Mucosa of stomach (tissue), 1 donor: ENCODE data around the gene RBMX.

Experiments
- H3K27me3 ChIP-seq: one replicate; pipeline ENCODE4 v1.7.0; 2013; ENCODE audit warnings: mild to moderate bottlenecking, low read length; ENCODE audit not compliant: control insufficient read depth, insufficient read depth
- H3K36me3 ChIP-seq: one replicate; pipeline ENCODE4 v1.7.0; 2013; ENCODE audit warnings: low read length; ENCODE audit not compliant: control insufficient read depth, insufficient read depth
- H3K4me1 ChIP-seq: one replicate; pipeline ENCODE4 v1.7.0; 2013; ENCODE audit warnings: mild to moderate bottlenecking, low read length; ENCODE audit not compliant: control insufficient read depth, insufficient read depth
- H3K4me3 ChIP-seq: one replicate; pipeline ENCODE4 v1.7.0; 2013; ENCODE audit warnings: low read length
- H3K9ac ChIP-seq: one replicate; pipeline ENCODE4 v1.7.0; 2013; ENCODE audit warnings: mild to moderate bottlenecking, low read length, moderate library complexity
- H3K9me3 ChIP-seq: one replicate; pipeline ENCODE4 v1.7.0; 2013; ENCODE audit warnings: mild to moderate bottlenecking, low read length, moderate library complexity; ENCODE audit not compliant: control insufficient read depth
- donor health status: Pancreatic carcinoma.

RBMX gene

DNA sequence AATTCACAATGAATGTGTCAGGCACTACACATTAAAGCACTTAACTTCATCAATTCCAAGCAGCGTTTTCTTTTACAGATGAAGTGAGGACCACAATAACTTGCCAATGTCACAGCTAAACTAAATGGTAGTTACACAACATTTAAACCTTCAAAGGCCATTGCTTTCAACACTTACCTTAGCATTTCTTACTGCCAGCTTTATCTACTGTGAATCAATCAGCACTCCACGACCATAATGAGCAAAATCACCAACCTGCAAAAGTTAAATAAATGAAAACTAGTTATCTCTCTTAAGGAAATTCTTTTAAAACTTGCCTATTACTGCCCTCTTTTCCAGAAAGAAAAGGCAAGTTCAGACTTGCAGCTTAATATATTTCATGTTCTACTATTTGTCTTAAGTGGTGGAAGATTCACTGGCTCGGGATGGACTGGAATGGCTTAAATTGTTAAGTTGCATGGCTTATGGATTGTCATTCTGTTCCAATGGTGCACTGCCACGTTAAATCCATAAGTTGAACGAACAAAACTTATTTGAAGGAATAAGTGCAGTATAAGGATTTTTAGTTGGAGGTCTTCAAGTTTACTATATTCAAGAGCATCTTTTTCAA, 8.3 kb downstream of the RBMX start:
- H3K9me3 ChIP-seq: no peaks in the 10 kb centered on the region
- H3K4me1 ChIP-seq: no peaks in the 10 kb centered on the region
- H3K9ac ChIP-seq: no peak overlapping the region
- H3K27me3 ChIP-seq: no peaks in the 10 kb centered on the region
- no peaks in the 10 kb centered on the region for H3K36me3 ChIP-seq
- H3K4me3 ChIP-seq: no peak overlapping the region

DNA sequence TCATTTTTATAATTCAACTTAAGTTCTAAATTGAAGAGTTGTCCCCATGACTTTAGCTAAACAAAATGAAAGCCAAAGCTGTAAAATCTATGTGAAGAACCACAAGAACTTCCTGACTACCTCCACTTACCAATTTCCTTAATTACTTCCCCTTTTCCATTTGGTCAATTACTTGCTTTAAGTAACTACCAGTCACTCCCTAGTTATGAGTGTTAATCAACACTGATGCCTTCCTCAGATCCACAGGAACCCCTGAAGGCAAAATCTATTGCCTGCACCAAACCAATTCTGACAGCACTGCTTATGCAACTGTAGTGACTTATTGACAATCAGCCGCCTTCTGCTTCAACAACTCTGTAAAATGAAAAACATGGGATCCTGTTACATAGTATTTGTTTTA, 10.5 kb downstream of the RBMX start:
- H3K9ac ChIP-seq: no peak overlapping the region
- H3K27me3 ChIP-seq: no peaks in the 10 kb centered on the region
- H3K4me3 ChIP-seq: no peak overlapping the region
- no peaks in the 10 kb centered on the region for H3K4me1 ChIP-seq
- no peaks in the 10 kb centered on the region for H3K9me3 ChIP-seq
- H3K36me3 ChIP-seq: no peaks in the 10 kb centered on the region

DNA sequence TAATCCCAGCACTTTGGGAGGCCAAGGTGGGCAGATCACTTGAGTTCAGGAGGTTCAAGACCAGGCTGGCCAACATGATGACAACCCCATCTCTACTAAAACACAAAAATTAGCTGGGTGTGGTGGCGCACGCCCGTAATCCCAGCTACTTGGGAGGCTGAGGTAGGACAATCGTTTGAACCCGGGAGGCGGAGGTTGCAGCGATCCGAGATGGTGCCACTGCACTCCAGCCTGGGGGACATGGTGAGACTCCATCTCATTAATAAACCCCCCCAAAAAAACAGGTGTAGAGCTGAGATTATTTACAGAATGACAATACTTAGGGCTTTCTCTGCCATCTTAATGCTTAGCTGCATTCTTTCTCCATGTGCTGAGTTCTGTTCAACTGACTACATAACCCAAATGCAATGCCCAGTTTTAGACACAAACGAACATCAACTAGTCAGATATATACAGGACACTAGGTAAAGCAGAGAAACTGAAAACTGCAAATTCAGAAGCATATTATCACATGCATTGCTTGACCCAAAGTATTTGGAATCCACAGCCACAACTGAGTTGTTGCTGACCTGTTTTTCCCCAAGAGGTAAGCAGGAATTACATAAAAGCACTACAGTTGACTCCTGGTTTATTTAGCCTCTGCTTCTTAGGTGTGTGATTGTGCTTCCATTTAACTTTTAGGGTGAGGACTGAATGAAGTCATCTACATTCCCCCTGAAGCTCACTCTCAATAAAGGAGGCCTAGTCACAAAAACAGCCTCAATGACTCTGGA, 12.1 kb downstream of the RBMX start:
- no peaks in the 10 kb centered on the region for H3K9me3 ChIP-seq
- H3K36me3 ChIP-seq: no peaks in the 10 kb centered on the region
- no peaks in the 10 kb centered on the region for H3K27me3 ChIP-seq
- H3K9ac ChIP-seq: no peak overlapping the region
- no peak overlapping the region for H3K4me3 ChIP-seq
- H3K4me1 ChIP-seq: no peaks in the 10 kb centered on the region

DNA sequence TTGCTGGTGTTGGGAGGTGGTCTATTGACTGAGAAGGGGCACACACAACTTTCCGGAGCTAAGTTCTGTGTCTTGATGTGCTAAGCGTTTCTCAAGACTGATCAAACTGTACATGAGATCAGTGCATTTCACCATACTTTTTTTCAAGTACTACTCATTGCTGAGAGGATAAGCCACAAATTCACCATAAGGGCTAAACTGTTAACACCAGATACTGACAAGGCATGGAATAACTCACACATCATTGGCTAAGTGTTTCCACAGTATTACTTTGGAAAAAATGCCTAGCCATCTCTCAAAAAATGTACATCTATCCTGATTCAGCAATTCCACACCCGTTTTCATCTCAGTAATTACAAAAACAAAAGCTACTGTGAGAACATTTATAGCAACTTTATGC, 13.0 kb downstream of the RBMX start:
- Histone ChIP-seq H3K27me3 (no peaks in the 10 kb centered on the region), H3K4me3 (no peak overlapping the region), H3K9me3 (no peaks in the 10 kb centered on the region), H3K36me3 (no peaks in the 10 kb centered on the region), H3K4me1 (no peaks in the 10 kb centered on the region), H3K9ac (no peak overlapping the region)

DNA sequence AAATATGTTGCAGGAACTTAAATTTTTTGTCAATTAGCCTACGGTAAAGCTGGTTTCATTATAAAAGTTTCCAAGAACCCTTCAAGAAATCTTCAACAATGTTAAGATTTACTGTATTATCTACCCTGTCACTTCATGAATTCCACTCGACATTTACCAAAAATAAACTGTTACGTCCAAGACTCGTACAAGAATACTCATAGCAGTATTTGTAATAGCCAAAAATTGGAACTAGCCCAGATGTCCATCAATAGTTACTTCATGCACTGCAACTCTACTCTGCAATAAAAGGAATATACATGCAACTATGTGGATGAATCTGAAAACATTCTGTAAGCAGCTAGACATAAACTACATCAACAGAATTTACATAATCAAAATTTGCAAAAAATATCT, 13.4 kb downstream of the RBMX start:
- Histone ChIP-seq H3K9me3 (no peaks in the 10 kb centered on the region), H3K4me1 (no peaks in the 10 kb centered on the region), H3K36me3 (no peaks in the 10 kb centered on the region), H3K27me3 (no peaks in the 10 kb centered on the region), H3K4me3 (no peak overlapping the region), H3K9ac (no peak overlapping the region)

DNA sequence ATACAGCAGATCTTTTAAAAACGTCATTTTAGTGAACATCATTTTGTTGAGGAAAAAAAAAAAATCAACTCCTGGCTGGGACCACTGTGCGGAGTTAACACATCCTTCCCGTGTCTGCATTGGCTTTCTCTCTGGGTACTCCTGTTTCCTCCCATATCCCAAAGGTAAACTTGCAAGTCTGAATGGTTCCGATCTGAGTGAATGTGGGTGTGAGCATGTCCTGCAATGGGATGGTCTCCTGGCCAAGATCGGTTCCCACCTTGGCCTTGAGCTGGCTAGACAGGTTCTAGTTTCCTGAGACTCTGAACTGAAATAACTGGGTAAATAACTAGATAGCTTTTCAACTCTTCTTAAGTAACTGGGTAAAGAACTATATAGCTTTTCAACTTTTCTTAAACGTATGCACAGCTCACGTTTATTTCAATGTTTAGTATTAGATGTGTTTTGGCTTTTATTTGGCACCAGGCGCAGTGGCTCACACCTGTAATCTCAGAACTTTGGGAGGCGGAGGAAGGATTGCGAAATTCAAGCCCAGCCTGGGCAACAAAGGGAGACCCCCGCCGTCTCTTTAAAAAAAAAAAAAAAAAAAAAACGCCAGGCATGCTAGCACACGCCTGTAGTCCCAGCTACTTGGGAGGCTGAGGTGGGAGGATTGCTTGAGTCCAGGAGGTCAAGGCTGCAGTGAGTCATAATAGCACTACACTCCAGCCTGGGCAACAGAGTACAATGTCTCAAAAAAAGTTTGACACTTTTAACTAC, 14.0 kb downstream of the RBMX start:
- H3K27me3 ChIP-seq: no peaks in the 10 kb centered on the region
- H3K4me3 ChIP-seq: no peak overlapping the region
- no peak overlapping the region for H3K9ac ChIP-seq
- no peaks in the 10 kb centered on the region for H3K4me1 ChIP-seq
- no peaks in the 10 kb centered on the region for H3K36me3 ChIP-seq
- H3K9me3 ChIP-seq: no peaks in the 10 kb centered on the region

DNA sequence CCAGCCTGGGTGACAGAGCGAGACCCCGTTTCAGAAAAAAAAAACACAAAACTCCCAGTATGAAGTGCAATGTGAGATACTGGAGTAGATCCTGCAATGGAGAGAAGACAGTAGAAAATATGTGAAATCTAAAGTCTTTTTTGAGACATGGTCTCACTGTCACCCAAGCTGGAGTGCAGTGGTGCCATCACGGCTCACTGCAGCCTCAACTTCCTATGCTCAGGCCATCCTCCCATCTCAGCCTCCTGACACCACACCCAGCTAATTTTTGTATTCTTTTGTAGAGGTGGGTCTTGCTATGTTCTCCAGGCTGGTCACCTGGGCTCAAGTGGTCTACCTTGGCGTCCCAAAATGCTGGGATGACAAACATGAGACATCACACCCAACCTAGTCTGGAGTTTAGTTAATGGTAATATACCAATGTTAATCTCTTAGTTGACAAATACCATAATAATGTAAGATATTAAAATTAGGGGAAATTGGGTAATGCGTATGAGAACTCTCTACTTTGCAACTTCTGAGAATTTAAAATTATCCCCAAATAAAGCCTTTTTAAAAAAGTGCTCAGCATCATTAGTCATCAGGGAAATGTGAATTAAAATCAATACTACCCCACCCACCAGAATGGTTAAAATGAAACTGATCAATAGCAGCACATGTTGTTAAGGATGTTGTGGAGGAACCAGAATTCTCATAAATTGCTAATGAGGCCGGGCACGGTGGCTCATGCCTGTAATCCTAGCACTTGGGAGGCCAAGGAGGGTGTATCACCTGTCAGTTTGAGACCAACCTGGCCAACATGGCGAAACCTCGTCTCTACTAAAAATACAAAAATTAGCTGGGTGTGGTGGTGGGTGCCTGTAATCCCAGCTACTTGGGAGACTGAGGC, 15.0 kb downstream of the RBMX start:
- Histone ChIP-seq H3K36me3 (no peaks in the 10 kb centered on the region), H3K4me3 (no peak overlapping the region), H3K9ac (no peak overlapping the region), H3K4me1 (no peaks in the 10 kb centered on the region), H3K27me3 (no peaks in the 10 kb centered on the region), H3K9me3 (no peaks in the 10 kb centered on the region)

DNA sequence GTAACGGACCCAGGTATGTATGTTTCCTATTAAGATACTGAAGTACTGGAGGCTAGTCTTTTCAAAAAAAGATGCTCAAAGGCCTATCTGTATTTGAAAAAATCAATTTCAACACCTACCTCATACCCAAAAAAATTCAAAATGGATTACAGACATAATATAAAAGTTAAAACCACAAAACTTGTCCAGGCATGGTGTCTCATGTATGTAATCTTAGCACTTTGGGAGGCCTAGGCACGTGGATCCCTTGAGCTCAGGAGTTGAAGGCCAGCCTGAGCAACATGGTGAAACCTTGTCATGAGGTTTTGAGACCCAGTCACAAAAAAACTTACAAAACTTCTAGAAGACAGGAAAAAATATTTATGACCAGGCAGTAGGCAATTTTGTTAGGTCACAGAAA, 16.7 kb downstream of the RBMX start:
- Histone ChIP-seq H3K4me1 (no peaks in the 10 kb centered on the region), H3K9ac (no peak overlapping the region), H3K4me3 (no peak overlapping the region), H3K36me3 (no peaks in the 10 kb centered on the region), H3K27me3 (no peaks in the 10 kb centered on the region), H3K9me3 (no peaks in the 10 kb centered on the region)

DNA sequence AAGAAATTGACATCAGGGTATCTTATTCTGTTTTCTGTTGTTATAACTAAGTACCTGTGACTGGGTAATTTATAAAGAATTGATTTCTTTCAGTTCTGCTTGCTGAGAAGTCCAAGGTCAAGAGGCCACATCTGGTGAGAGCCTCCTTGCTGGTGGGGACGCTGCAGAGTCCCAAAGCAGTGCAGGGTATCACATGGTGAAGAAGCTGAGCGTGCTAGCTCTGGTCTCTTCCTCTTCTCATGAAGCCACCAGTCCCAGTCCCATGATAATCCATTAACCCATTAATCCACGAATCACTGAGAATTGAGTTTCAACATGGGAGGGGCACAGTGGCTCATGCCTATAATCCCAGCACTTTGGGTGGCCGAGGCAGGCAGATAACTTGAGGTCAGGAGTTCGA, 18.0 kb downstream of the RBMX start:
- Histone ChIP-seq H3K4me3 (no peak overlapping the region), H3K9ac (no peak overlapping the region), H3K27me3 (no peaks in the 10 kb centered on the region), H3K9me3 (no peaks in the 10 kb centered on the region), H3K36me3 (no peaks in the 10 kb centered on the region), H3K4me1 (no peaks in the 10 kb centered on the region)

DNA sequence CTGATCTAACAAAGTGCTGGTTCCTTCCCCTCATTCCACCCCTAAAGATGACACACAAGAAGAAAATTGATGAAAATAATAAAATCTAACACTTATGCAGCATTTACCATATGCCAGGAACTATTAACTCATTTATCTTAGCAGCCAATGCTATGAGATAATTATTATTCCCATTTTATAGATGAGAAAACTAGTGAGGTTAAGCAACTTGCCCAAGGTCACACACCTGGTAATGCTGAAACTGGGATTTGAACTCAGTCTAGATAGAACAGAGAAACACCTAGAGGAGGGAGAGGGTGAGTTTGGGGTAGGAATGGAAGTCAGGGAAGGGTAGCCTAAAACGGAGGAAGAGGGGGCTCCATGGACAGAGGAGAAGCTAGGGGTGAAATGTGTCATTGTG, 18.6 kb downstream of the RBMX start:
- Histone ChIP-seq H3K4me3 (no peak overlapping the region), H3K4me1 (no peaks in the 10 kb centered on the region), H3K9me3 (no peaks in the 10 kb centered on the region), H3K27me3 (no peaks in the 10 kb centered on the region), H3K36me3 (no peaks in the 10 kb centered on the region), H3K9ac (no peak overlapping the region)

DNA sequence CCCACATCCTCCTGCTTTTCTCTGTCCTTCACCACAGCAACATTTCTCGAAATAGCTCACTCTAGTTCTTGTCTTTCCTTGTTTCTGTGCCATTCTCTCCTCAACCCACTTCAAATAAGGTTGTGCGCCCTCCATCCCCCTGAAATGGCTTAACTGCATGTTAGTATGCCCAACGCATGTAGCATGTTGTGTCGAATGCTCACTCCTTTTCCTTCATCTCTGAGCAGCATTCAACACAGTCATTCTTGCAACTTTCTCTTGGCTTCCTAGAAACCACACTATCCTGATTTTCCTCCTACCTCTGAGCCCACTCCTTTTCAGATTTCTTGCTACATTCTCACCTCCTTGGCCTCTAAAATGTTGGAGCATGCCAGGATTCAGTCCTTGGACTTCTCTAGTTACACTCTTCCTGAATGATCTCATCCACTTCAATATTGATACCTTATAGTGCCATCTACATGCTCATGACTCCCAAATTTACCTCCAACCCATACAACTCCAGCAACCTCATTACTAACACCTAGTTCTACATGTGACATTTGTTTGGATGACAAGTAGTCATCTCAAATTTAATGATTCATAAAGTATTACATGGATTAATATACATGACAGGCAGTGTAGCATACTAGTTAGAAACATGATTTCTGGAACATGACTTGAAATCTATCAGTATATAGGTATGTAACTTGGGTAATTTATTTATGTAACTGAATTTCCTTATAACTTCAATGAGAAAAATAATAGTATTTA, 22.3 kb downstream of the RBMX start:
- Histone ChIP-seq H3K9ac (no peak overlapping the region), H3K36me3 (no peaks in the 10 kb centered on the region), H3K4me1 (no peaks in the 10 kb centered on the region), H3K27me3 (no peaks in the 10 kb centered on the region), H3K4me3 (no peak overlapping the region), H3K9me3 (no peaks in the 10 kb centered on the region)
